Suprapubic skin (tissue), 4 donors: ENCODE data around the gene CTAGE1. TPM values are rescaled to one million over a fixed set of nuclear protein-coding genes. Genes with fewer than 3 reads are reported as not detected.

Source experiments
- DNase-seq, 2 donors: peaks; one replicate each; pipeline ENCODE4 v3.0.0-alpha.2; 2019; ENCODE audit warnings: low spot score in 2 of 2
- H3K27ac ChIP-seq: fragments of 200-600 bp; sonication (generic); one replicate; pipeline ENCODE4 v1.5.1; 2019
- H3K27me3 ChIP-seq: fragments of 200-600 bp; sonication (generic); one replicate; pipeline ENCODE4 v1.5.1; 2019
- H3K36me3 ChIP-seq: fragments of 200-600 bp; sonication (generic); one replicate; pipeline ENCODE4 v1.5.1; 2019
- H3K4me1 ChIP-seq: fragments of 200-600 bp; sonication (generic); one replicate; pipeline ENCODE4 v1.5.1; 2019
- H3K4me3 ChIP-seq: fragments of 200-600 bp; sonication (generic); one replicate; pipeline ENCODE4 v1.5.1; 2019; ENCODE audit warnings: mild to moderate bottlenecking
- H3K9me3 ChIP-seq: fragments of 200-600 bp; sonication (generic); one replicate; pipeline ENCODE4 v1.5.1; 2019
- CTCF ChIP-seq, 2 donors: fragments of 200-600 bp in 1 of 2; fragments of 450-650 bp in 1 of 2; sonication (generic) in 1 of 2; IDR thresholded peaks; one replicate each; pipeline ENCODE4 v1.5.1; 2016 to 2019; ENCODE audit warnings: antibody characterized with exemption in 2 of 2, mild to moderate bottlenecking in 1 of 2, moderate library complexity in 1 of 2
- EP300 ChIP-seq: sonication (generic); formaldehyde crosslinking; IDR thresholded peaks from one replicate; pipeline ENCODE4 v1.6.1; 2017; ENCODE audit warnings: antibody characterized with exemption
- POLR2A ChIP-seq, 2 donors: fragments of 450-650 bp; IDR thresholded peaks; one replicate each; pipeline ENCODE4 v1.6.1; 2017; ENCODE audit warnings: antibody characterized with exemption in 2 of 2, mild to moderate bottlenecking in 2 of 2, moderate library complexity in 2 of 2
- POLR2AphosphoS5 ChIP-seq, 3 donors: sonication (generic); formaldehyde crosslinking; IDR thresholded peaks; one replicate each; pipeline ENCODE4 v1.6.1; 2017; ENCODE audit warnings: antibody characterized with exemption in 3 of 3
- WGBS: methylation state at CpG from one replicate; pipeline ENCODE4 v1.1.5; 2018; 5-methylcytosine and 5-hydroxymethylcytosine counted together
- total RNA-seq, 4 donors: library from RNA; depleted of rRNA; stranded (reverse); fragments of >200 nt; gene quantifications; one replicate each; pipeline ENCODE4 v1.1.0, GENCODE V29; 2016

The CTAGE1 gene
- not detected for total RNA-seq

- H3K27ac ChIP-seq = no peak within 1 kb of the TSS
- 79% methylated on average over 23 of the region's 24 CpGs for WGBS
- H3K9me3 ChIP-seq = no peaks in the 10 kb centered on the region
- H3K4me3 ChIP-seq = no peak within 1 kb of the TSS
- H3K4me1 ChIP-seq = no peaks in the 10 kb centered on the region
- no peaks in the 10 kb centered on the region for H3K36me3 ChIP-seq
- TF ChIP-seq POLR2AphosphoS5 (IDR thresholded peaks at IDR 0.05) = no peak
- no peak for TF ChIP-seq EP300
- no peak for TF ChIP-seq POLR2A (IDR thresholded peaks at IDR 0.05)
- TF ChIP-seq CTCF (IDR thresholded peaks at IDR 0.05) = no peak
- no peaks in the 10 kb centered on the region for H3K27me3 ChIP-seq
- no peak for DNase-seq
Observed at GRCh38 chr18:22417496-22418188, at the start of gene CTAGE1. Gene CTAGE1 (minus strand): TSS chr18:22417915. CDS start chr18:22417811, 104 bp downstream.

- no peak for DNase-seq
- Histone ChIP-seq H3K4me1 (peaks cover 30% of the 10 kb centered on the region), H3K27ac (peak overlapping the region; percentile 40), H3K36me3 (no peaks in the 10 kb centered on the region), H3K4me3 (no peak overlapping the region), H3K9me3 (no peaks in the 10 kb centered on the region), H3K27me3 (no peaks in the 10 kb centered on the region)
- TF ChIP-seq CTCF (IDR thresholded peaks at IDR 0.05) (no peak), POLR2AphosphoS5 (IDR thresholded peaks at IDR 0.05) (no peak), EP300 (no peak), POLR2A (IDR thresholded peaks at IDR 0.05) (no peak)
- WGBS = 44% methylated on average over 3 of the region's 3 CpGs
Observed at GRCh38 chr18:22466608-22467395, 49.1 kb upstream of the CTAGE1 start.

GRCh38 chr18:22465859-22466457 is 48.2 kb upstream of the CTAGE1 start:
- peak in 1 of 2 donors; percentile 66 for DNase-seq
- H3K9me3 ChIP-seq = no peaks in the 10 kb centered on the region
- peaks cover 25% of the 10 kb centered on the region for H3K4me1 ChIP-seq
- H3K27me3 ChIP-seq = no peaks in the 10 kb centered on the region
- H3K36me3 ChIP-seq = no peaks in the 10 kb centered on the region
- H3K4me3 ChIP-seq = no peak overlapping the region
- 35% methylated on average over 3 of the region's 3 CpGs for WGBS
- H3K27ac ChIP-seq = no peak overlapping the region
- no peak for TF ChIP-seq POLR2AphosphoS5 (IDR thresholded peaks at IDR 0.05)
- no peak for TF ChIP-seq EP300
- no peak for TF ChIP-seq CTCF (IDR thresholded peaks at IDR 0.05)
- TF ChIP-seq POLR2A (IDR thresholded peaks at IDR 0.05) = no peak

GRCh38 chr18:22463076-22463475 is 45.4 kb upstream of the CTAGE1 start:
- H3K4me3 ChIP-seq = no peak overlapping the region
- H3K36me3 ChIP-seq = no peaks in the 10 kb centered on the region
- WGBS = 92% methylated on average over 5 of the region's 5 CpGs
- no peaks in the 10 kb centered on the region for H3K9me3 ChIP-seq
- DNase-seq = no peak
- TF ChIP-seq POLR2AphosphoS5 (IDR thresholded peaks at IDR 0.05) = no peak
- H3K27me3 ChIP-seq = no peaks in the 10 kb centered on the region
- no peak overlapping the region for H3K27ac ChIP-seq
- H3K4me1 ChIP-seq = peaks cover 24% of the 10 kb centered on the region

- no peak for TF ChIP-seq POLR2AphosphoS5 (IDR thresholded peaks at IDR 0.05)
- TF ChIP-seq CTCF (IDR thresholded peaks at IDR 0.05) = no peak
- no peak for TF ChIP-seq EP300
- TF ChIP-seq POLR2A (IDR thresholded peaks at IDR 0.05) = no peak
- WGBS = 74% methylated on average over 2 of the region's 2 CpGs
- no peaks in the 10 kb centered on the region for H3K36me3 ChIP-seq
- no peaks in the 10 kb centered on the region for H3K4me1 ChIP-seq
- H3K27ac ChIP-seq = no peak overlapping the region
- no peak for DNase-seq
- no peaks in the 10 kb centered on the region for H3K9me3 ChIP-seq
- no peaks in the 10 kb centered on the region for H3K27me3 ChIP-seq
- no peak overlapping the region for H3K4me3 ChIP-seq
Observed at GRCh38 chr18:22459491-22459890, 41.8 kb upstream of the CTAGE1 start.
